Activated CD8-positive, alpha-beta T cell treated with anti-CD3 and anti-CD28 coated beads for 36 hours (primary cell): ENCODE results near the gene FRMD5. TPM values are rescaled to one million over a fixed set of nuclear protein-coding genes. Genes with fewer than 3 reads are reported as not detected.

Source experiments
- ATAC-seq: fragments of 200-7000 bp; cut with Tn5 transposase; one replicate; pipeline ENCODE4 v1.10.0; 2021; ENCODE audit warnings: mild to moderate bottlenecking, moderate library complexity
- CTCF ChIA-PET: fragments of 350-600 bp; sonication (Branson Sonifier 250); formaldehyde crosslinking; loops from one replicate; lab custom pipeline; 2021; ENCODE audit warnings: antibody characterized with exemption; lab: Charles Lee
- POLR2A ChIA-PET: fragments of 350-600 bp; sonication (Branson Sonifier 250); formaldehyde crosslinking; loops from one replicate; lab custom pipeline; 2021; ENCODE audit warnings: antibody characterized with exemption; lab: Charles Lee
- DNase-seq: peaks from one replicate; pipeline ENCODE4 v3.0.0-alpha.2; 2020
- H3K27ac Mint-ChIP-seq: one replicate; pipeline ENCODE4 v1.8.0; 2021; ENCODE audit warnings: mild to moderate bottlenecking, mixed read lengths
- H3K27me3 Mint-ChIP-seq: one replicate; pipeline ENCODE4 v1.8.0; 2021; ENCODE audit warnings: mixed read lengths
- H3K36me3 Mint-ChIP-seq: one replicate; pipeline ENCODE4 v1.8.0; 2021; ENCODE audit warnings: low read depth, mixed read lengths
- H3K4me1 Mint-ChIP-seq: one replicate; pipeline ENCODE4 v1.8.0; 2021; ENCODE audit warnings: low read depth, mixed read lengths
- H3K4me3 Mint-ChIP-seq: one replicate; pipeline ENCODE4 v1.8.0; 2021; ENCODE audit warnings: mild to moderate bottlenecking, moderate library complexity, mixed read lengths
- H3K9me3 Mint-ChIP-seq: one replicate; pipeline ENCODE4 v1.8.0; 2021; ENCODE audit warnings: mixed read lengths
- intact Hi-C: fragments of 100-400 bp; cut with micrococcal nuclease; formaldehyde crosslinking; loops from one replicate; pipeline ENCODE4 v1.10.0; 2022
- total RNA-seq, 2 experiments: library from RNA; stranded (reverse); gene quantifications; one replicate each; pipeline ENCODE4 v1.2.3, GENCODE V29; 2021
- TF ChIP-seq, protein P1 (sequence below): fragments of 200-600 bp; IDR thresholded peaks from one replicate; pipeline ENCODE4 v1.8.0; 2022; ENCODE audit warnings: antibody characterized with exemption, mild to moderate bottlenecking

The FRMD5 gene
- total RNA-seq, 2 experiments from 2014 or later: 0.23 to 0.25 TPM

DNA sequence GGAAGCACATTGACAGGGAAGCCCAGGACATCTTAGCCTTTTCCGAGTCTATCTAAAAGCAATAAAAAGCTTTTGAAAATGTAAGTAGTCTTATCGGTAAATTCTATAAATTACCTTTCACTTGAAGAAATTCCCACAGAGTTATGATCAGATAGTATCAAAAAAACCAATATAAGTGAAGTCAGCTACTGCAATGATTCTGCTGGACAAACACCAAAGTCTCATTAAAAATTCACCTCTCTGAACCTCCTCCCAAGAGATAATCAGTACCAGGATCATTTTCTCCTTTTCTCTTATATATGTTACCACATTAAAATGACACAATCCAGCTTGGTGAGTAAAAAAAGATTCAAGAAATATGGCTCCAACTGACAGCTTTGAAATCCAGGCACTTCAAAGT, 69.2 kb downstream of the FRMD5 start:
- TF ChIP-seq, protein P1, sequence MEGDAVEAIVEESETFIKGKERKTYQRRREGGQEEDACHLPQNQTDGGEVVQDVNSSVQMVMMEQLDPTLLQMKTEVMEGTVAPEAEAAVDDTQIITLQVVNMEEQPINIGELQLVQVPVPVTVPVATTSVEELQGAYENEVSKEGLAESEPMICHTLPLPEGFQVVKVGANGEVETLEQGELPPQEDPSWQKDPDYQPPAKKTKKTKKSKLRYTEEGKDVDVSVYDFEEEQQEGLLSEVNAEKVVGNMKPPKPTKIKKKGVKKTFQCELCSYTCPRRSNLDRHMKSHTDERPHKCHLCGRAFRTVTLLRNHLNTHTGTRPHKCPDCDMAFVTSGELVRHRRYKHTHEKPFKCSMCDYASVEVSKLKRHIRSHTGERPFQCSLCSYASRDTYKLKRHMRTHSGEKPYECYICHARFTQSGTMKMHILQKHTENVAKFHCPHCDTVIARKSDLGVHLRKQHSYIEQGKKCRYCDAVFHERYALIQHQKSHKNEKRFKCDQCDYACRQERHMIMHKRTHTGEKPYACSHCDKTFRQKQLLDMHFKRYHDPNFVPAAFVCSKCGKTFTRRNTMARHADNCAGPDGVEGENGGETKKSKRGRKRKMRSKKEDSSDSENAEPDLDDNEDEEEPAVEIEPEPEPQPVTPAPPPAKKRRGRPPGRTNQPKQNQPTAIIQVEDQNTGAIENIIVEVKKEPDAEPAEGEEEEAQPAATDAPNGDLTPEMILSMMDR: no peak
- ChIA-PET CTCF (interaction anchor here (1.3 to 2.0 kb wide), 3 partner anchors 11 to 94 kb away, joined by 3 to 4 read pairs (median 3); no protein-coding TSS in a partner anchor), POLR2A (no interaction called here)
- H3K27me3 Mint-ChIP-seq: peaks cover 15% of the 10 kb centered on the region
- no peak for ATAC-seq
- intact Hi-C loops: no loop called here
- no peak for DNase-seq
- H3K36me3 Mint-ChIP-seq: no peaks in the 10 kb centered on the region
- no peaks in the 10 kb centered on the region for H3K9me3 Mint-ChIP-seq
- no peaks in the 10 kb centered on the region for H3K4me1 Mint-ChIP-seq
- no peak overlapping the region for H3K27ac Mint-ChIP-seq
- H3K4me3 Mint-ChIP-seq: no peak overlapping the region

- H3K9me3 Mint-ChIP-seq: no peaks in the 10 kb centered on the region
- H3K27ac Mint-ChIP-seq: no peak overlapping the region
- no peak for DNase-seq
- intact Hi-C loops: no loop called here
- TF ChIP-seq, protein P1: no peak
- POLR2A ChIA-PET: no interaction called here
- no peaks in the 10 kb centered on the region for H3K36me3 Mint-ChIP-seq
- H3K4me1 Mint-ChIP-seq: no peaks in the 10 kb centered on the region
- peaks cover 17% of the 10 kb centered on the region for H3K27me3 Mint-ChIP-seq
- ATAC-seq: no peak
- CTCF ChIA-PET: interaction anchor here (1.0 kb wide), 1 partner anchor 11 kb away, joined by 3 read pairs; no protein-coding TSS in a partner anchor
- no peak overlapping the region for H3K4me3 Mint-ChIP-seq
These were observed 92.3 kb downstream of the FRMD5 start for GRCh38 chr15:44102675-44103254.

GRCh38 chr15:44101944-44102343, 93.1 kb downstream of the FRMD5 start:
- H3K9me3 Mint-ChIP-seq: no peaks in the 10 kb centered on the region
- intact Hi-C loops: no loop called here
- no peak overlapping the region for H3K4me3 Mint-ChIP-seq
- H3K27ac Mint-ChIP-seq: no peak overlapping the region
- POLR2A ChIA-PET: no interaction called here
- no peaks in the 10 kb centered on the region for H3K4me1 Mint-ChIP-seq
- H3K27me3 Mint-ChIP-seq: peaks cover 15% of the 10 kb centered on the region
- DNase-seq: no peak
- no peak for ATAC-seq
- H3K36me3 Mint-ChIP-seq: no peaks in the 10 kb centered on the region
- CTCF ChIA-PET: no interaction called here
- TF ChIP-seq, protein P1: no peak

DNA sequence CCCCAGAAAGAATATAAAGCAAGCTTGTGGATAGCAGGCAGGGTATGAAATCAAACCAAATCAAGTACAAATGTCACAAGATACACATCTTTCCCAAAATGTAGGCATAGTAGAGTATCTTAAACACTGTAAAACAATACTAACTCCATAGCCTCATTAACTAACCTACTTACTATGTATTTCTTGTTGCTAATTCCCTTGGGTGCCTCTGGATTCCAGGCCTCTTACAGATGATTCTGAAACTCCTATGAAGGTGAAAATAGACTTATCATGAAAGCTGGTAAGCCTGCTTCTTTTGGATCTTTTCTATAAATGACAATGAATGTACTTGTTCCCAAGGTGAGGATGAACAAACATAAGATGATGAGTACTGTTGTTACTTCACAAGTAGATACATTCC, 93.8 kb downstream of the FRMD5 start:
- H3K4me1 Mint-ChIP-seq: no peaks in the 10 kb centered on the region
- no peak overlapping the region for H3K4me3 Mint-ChIP-seq
- H3K9me3 Mint-ChIP-seq: no peaks in the 10 kb centered on the region
- ATAC-seq: no peak
- POLR2A ChIA-PET: no interaction called here
- DNase-seq: no peak
- TF ChIP-seq, protein P1: no peak
- no peaks in the 10 kb centered on the region for H3K36me3 Mint-ChIP-seq
- CTCF ChIA-PET: interaction anchor here (2.3 kb wide), 1 partner anchor 35 kb away, joined by 8 read pairs; no protein-coding TSS in a partner anchor
- peaks cover 11% of the 10 kb centered on the region for H3K27me3 Mint-ChIP-seq
- intact Hi-C loops: no loop called here
- H3K27ac Mint-ChIP-seq: no peak overlapping the region

DNA sequence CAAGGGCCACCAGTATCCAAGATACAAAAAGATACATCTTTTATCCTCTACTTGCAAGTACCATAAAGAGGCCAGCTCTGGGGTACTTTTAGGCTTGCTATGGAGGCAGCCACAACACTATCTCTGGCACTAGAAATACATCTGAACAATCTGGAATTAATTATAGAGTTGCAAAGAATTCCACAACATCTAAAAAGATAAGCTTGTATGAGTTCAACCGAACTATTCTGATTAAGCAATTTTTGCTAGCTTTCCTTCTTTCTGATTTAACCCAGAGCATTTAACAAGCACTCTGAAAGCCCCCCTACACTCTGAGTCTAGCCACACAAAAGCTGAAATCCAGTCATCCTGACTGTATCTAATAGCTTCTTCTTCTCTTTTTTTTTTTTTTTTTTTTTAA, 95.4 kb downstream of the FRMD5 start:
- no peaks in the 10 kb centered on the region for H3K4me1 Mint-ChIP-seq
- peaks cover 10% of the 10 kb centered on the region for H3K27me3 Mint-ChIP-seq
- no peak for ATAC-seq
- no peak overlapping the region for H3K27ac Mint-ChIP-seq
- H3K36me3 Mint-ChIP-seq: no peaks in the 10 kb centered on the region
- DNase-seq: no peak
- CTCF ChIA-PET: interaction anchor here (0.9 to 2.3 kb wide), 3 partner anchors 11 to 125 kb away, joined by 4 to 8 read pairs (median 4); no protein-coding TSS in a partner anchor
- intact Hi-C loops: no loop called here
- POLR2A ChIA-PET: no interaction called here
- H3K4me3 Mint-ChIP-seq: no peak overlapping the region
- TF ChIP-seq, protein P1: no peak
- H3K9me3 Mint-ChIP-seq: no peaks in the 10 kb centered on the region
